Activated B cell treated with CpG ODN at 0.5 μM for 24 hours (primary cell): Measurements from ENCODE around the gene TH. TPM values are rescaled to one million over a fixed set of nuclear protein-coding genes. Genes with fewer than 3 reads are reported as not detected.

ENCODE experiments used
- ATAC-seq: fragments of 200-7000 bp; cut with Tn5 transposase; one replicate; pipeline ENCODE4 v1.10.0; 2021; ENCODE audit warnings: low read depth, mild to moderate bottlenecking, moderate library complexity
- CTCF ChIA-PET: fragments of 350-600 bp; sonication (Branson Sonifier 250); formaldehyde crosslinking; loops from one replicate; lab custom pipeline; 2021; ENCODE audit warnings: antibody characterized with exemption; lab: Charles Lee
- POLR2A ChIA-PET: fragments of 350-600 bp; sonication (Branson Sonifier 250); formaldehyde crosslinking; loops from one replicate; lab custom pipeline; 2021; ENCODE audit warnings: antibody characterized with exemption; lab: Charles Lee
- DNase-seq: peaks from one replicate; pipeline ENCODE4 v3.0.0; 2022
- H3K27ac Mint-ChIP-seq: one replicate; pipeline ENCODE4 v1.8.0; 2020; ENCODE audit warnings: mixed read lengths
- H3K27me3 Mint-ChIP-seq: one replicate; pipeline ENCODE4 v1.8.0; 2021; ENCODE audit warnings: mixed read lengths
- H3K36me3 Mint-ChIP-seq: one replicate; pipeline ENCODE4 v1.8.0; 2021; ENCODE audit warnings: low read depth, mixed read lengths
- H3K4me1 Mint-ChIP-seq: one replicate; pipeline ENCODE4 v1.8.0; 2021; ENCODE audit warnings: mixed read lengths
- H3K4me3 Mint-ChIP-seq: one replicate; pipeline ENCODE4 v1.8.0; 2020; ENCODE audit warnings: mild to moderate bottlenecking, mixed read lengths
- H3K9me3 Mint-ChIP-seq: one replicate; pipeline ENCODE4 v1.8.0; 2020; ENCODE audit warnings: mixed read lengths
- intact Hi-C: fragments of 100-400 bp; cut with micrococcal nuclease; formaldehyde crosslinking; loops from one replicate; pipeline ENCODE4 v1.15.1; 2024
- total RNA-seq: library from RNA; stranded (reverse); gene quantifications from 2 replicates; pipeline ENCODE4 v1.2.3, GENCODE V29; 2022
- TF ChIP-seq, protein P1 (sequence below): fragments of 200-600 bp; IDR thresholded peaks from one replicate; pipeline ENCODE4 v1.8.0; 2022; ENCODE audit warnings: antibody characterized with exemption, mild to moderate bottlenecking

The TH gene
- total RNA-seq, 1 donor from 2014 or later, result not detected

DNA sequence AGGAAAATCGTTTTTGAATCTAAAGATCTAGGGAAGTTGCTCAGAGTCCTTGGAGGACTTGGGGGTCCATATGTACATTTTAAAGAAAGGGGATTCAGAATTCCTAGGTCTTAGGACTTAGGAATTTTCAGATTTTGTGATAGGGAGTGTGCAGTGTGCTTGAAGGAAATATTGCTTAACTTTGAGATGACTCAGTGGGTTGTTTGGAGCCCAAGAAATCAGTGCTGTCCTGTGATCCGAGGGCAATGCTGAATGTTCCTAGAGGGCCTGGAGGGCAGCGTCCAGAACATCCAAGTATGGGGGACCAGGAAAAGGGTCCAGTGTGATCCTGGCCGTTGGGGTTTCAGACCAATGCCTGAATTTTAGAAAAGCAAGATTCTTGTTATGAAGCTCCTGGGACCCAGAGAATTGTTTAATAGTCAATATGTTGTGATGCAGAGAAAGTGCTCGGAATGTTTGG lies 29.3 kb downstream of the TH start:
- ChIA-PET POLR2A (interaction anchor here (1.0 to 1.5 kb wide), 3 partner anchors 9 to 292 kb away, joined by 3 read pairs; partner anchors contain the start of gene CD81), CTCF (interaction anchor here (1.4 to 3.5 kb wide), 2 partner anchors 9 to 105 kb away, joined by 3 to 19 read pairs; no protein-coding TSS in a partner anchor)
- DNase-seq (no peak), ATAC-seq (no peak)
- peaks cover 52% of the 10 kb centered on the region for H3K27me3 Mint-ChIP-seq
- peak overlapping the region; percentile 63 for H3K4me3 Mint-ChIP-seq
- peak overlapping the region; percentile 53 for H3K27ac Mint-ChIP-seq
- no peaks in the 10 kb centered on the region for H3K36me3 Mint-ChIP-seq
- intact Hi-C loops, result loop anchor here (5.0 kb wide), 2 partner anchors 250 to 290 kb away; partner anchors contain the start of gene LSP1
- H3K9me3 Mint-ChIP-seq, result no peaks in the 10 kb centered on the region
- H3K4me1 Mint-ChIP-seq, result peaks cover 24% of the 10 kb centered on the region
- TF ChIP-seq, protein P1, sequence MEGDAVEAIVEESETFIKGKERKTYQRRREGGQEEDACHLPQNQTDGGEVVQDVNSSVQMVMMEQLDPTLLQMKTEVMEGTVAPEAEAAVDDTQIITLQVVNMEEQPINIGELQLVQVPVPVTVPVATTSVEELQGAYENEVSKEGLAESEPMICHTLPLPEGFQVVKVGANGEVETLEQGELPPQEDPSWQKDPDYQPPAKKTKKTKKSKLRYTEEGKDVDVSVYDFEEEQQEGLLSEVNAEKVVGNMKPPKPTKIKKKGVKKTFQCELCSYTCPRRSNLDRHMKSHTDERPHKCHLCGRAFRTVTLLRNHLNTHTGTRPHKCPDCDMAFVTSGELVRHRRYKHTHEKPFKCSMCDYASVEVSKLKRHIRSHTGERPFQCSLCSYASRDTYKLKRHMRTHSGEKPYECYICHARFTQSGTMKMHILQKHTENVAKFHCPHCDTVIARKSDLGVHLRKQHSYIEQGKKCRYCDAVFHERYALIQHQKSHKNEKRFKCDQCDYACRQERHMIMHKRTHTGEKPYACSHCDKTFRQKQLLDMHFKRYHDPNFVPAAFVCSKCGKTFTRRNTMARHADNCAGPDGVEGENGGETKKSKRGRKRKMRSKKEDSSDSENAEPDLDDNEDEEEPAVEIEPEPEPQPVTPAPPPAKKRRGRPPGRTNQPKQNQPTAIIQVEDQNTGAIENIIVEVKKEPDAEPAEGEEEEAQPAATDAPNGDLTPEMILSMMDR, result no peak

- ATAC-seq (no peak), DNase-seq (no peak)
- Mint-ChIP-seq H3K4me3 (no peak overlapping the region), H3K36me3 (no peaks in the 10 kb centered on the region), H3K4me1 (peaks cover 28% of the 10 kb centered on the region), H3K27ac (no peak overlapping the region), H3K27me3 (peaks cover 52% of the 10 kb centered on the region), H3K9me3 (no peaks in the 10 kb centered on the region)
- CTCF ChIA-PET, result interaction anchor here (3.5 kb wide), 1 partner anchor 11 kb away, joined by 19 read pairs; no protein-coding TSS in a partner anchor
- POLR2A ChIA-PET, result no interaction called here
- intact Hi-C loops, result loop anchor here (5.0 kb wide), 2 partner anchors 252 to 288 kb away; partner anchors contain the start of gene LSP1
- TF ChIP-seq, protein P1, result no peak
Measured at GRCh38 chr11:2140411-2141400, 30.9 kb downstream of the TH start.

GRCh38 chr11:2139621-2140337 lies 31.8 kb downstream of the TH start:
- no peak for ATAC-seq
- Mint-ChIP-seq H3K9me3 (no peaks in the 10 kb centered on the region), H3K27me3 (peaks cover 56% of the 10 kb centered on the region), H3K4me1 (peaks cover 28% of the 10 kb centered on the region), H3K36me3 (no peaks in the 10 kb centered on the region), H3K27ac (no peak overlapping the region), H3K4me3 (peak overlapping the region; percentile 11)
- DNase-seq, result no peak
- ChIA-PET POLR2A (no interaction called here), CTCF (interaction anchor here (1.0 to 3.5 kb wide), 2 partner anchors 12 to 446 kb away, joined by 3 to 19 read pairs; no protein-coding TSS in a partner anchor)
- intact Hi-C loops, result loop anchor here (5.0 kb wide), 3 partner anchors 47 to 287 kb away; partner anchors contain the start of gene LSP1
- TF ChIP-seq, protein P1, result no peak

- ChIA-PET CTCF (interaction anchor here (1.0 kb wide), 1 partner anchor 445 kb away, joined by 3 read pairs; no protein-coding TSS in a partner anchor), POLR2A (interaction anchor here (0.9 kb wide), 1 partner anchor 445 kb away, joined by 3 read pairs; no protein-coding TSS in a partner anchor)
- DNase-seq (no peak), ATAC-seq (no peak)
- Mint-ChIP-seq H3K36me3 (no peaks in the 10 kb centered on the region), H3K27ac (no peak within 1 kb of the TSS), H3K4me3 (peak within 1 kb of the TSS; percentile 75), H3K4me1 (peaks cover 28% of the 10 kb centered on the region), H3K27me3 (peaks cover 50% of the 10 kb centered on the region), H3K9me3 (no peaks in the 10 kb centered on the region)
- TF ChIP-seq, protein P1, result no peak
- intact Hi-C loops, result loop anchor here (5.0 kb wide), 1 partner anchor 47 kb away; no protein-coding TSS in a partner anchor
Measured at GRCh38 chr11:2139123-2139521, 32.5 kb downstream of the TH start, which contains the start of gene IGF2. Gene IGF2 (minus strand): TSS chr11:2139389. CDS start chr11:2135523, 3,866 bp downstream.
